ENCODE data around the gene TCF3.

- TF ChIP-seq CTCF (conservative IDR thresholded peaks at IDR 0.05; ENCODE audit: low read length) (no peak), EZH2phosphoT487 (IDR thresholded peaks at IDR 0.05; ENCODE audit: borderline replicate concordance, low read depth, low read length) (no peak)
Measured at GRCh38 chr19:1577929-1578618, 74.3 kb downstream of the TCF3 start.
